Skeletal muscle cell (primary cell): ENCODE measurements around the gene TMEM11.
"Not testable (repeated sequence)": the region's sequence is repeated elsewhere in the genome, so short reads cannot be mapped to it uniquely, and the experiment has no call there.

Experiments used
- DNase-seq: peaks from one replicate; pipeline ENCODE4 v3.0.0-alpha.2; 2010; ENCODE audit warnings: low read depth
- H3K4me3 ChIP-seq: 2 replicates; pipeline ENCODE4 v1.5.1; 2011; ENCODE audit warnings: low read depth, mild to moderate bottlenecking, control low read depth, low read length, moderate library complexity

The TMEM11 gene

DNA sequence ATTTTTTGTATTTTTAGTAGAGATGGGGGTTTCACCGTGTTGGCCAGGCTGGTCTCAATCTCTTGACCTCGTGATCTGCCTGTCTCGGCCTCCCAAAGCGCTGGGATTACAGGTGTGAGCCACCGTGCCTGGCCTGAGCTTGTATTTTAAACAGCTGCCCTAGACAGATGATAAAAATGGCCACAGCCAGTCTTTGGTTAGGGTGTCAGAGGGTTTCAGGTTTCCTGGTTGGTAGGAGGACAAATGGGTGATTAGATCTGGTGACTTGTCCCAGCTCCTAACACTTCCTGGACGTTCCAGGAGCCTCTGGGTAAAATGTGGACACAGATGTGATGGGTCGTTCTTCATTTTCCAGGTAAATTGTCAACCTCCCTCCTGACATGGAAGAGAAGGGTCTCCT is 21.5 kb downstream of the TMEM11 start:
- not testable (repeated sequence) for H3K4me3 ChIP-seq, DNase-seq

DNA sequence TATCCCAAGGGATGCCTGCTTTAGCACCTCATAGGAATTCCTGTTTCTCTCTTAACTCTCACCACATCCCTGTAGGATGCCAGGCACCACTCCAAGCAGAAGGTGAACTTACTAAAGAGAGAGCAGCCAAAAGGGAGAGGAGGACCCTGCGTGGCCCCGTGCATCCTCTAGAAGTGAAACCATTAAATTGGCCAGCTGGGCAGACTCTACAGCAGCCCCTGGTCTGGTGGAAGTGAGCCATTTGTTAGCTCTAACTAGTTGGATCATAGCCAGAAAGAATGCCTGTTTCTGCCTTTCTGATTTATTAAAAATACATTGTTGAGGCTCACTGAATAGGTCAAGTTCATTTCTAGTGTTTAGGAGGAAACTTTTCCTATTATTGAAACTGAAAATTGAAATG is 22.3 kb downstream of the TMEM11 start:
- H3K4me3 ChIP-seq, result no peak overlapping the region
- DNase-seq, result no peak

DNA sequence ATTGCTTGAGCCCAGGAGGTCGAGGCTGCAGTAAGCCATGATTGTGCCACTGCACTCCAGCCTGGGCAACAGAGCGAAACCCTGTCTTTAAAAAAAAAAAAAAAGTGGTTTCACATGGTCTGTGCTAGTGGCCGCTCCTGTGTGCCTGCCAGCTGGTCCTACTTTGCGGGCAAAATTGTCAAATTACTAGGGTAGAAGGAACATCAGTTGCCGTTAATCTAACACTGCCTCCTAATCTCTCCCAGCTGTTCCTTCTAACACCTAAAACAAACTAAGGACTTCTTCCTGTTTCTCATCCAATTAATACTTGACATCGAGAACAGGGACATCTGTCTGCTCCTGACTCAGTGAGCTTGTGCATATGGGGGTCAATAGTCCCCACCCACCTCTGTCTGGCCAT is 23.9 kb downstream of the TMEM11 start:
- no peak overlapping the region for H3K4me3 ChIP-seq
- DNase-seq, result no peak

DNA sequence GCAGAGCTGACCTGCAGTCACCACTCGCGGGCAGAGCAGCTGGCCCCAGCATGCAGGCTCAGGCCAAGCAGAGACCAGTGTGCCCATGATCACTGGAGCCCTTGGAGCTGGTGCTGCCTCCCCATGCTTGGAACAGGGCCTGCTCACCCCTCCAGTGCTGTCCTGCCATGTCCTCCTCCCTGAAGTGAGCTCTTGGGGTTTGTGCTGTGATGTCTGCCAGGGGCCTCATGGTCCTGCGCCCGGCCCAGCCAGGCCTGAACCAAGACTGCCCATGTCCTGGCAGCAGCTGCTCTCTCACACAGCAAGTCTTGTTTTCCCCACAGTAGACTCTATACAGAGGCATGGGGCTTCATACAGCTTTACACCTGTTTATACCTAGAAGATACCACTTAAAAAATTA is 24.6 kb downstream of the TMEM11 start:
- DNase-seq, result no peak
- H3K4me3 ChIP-seq, result no peak overlapping the region

DNA sequence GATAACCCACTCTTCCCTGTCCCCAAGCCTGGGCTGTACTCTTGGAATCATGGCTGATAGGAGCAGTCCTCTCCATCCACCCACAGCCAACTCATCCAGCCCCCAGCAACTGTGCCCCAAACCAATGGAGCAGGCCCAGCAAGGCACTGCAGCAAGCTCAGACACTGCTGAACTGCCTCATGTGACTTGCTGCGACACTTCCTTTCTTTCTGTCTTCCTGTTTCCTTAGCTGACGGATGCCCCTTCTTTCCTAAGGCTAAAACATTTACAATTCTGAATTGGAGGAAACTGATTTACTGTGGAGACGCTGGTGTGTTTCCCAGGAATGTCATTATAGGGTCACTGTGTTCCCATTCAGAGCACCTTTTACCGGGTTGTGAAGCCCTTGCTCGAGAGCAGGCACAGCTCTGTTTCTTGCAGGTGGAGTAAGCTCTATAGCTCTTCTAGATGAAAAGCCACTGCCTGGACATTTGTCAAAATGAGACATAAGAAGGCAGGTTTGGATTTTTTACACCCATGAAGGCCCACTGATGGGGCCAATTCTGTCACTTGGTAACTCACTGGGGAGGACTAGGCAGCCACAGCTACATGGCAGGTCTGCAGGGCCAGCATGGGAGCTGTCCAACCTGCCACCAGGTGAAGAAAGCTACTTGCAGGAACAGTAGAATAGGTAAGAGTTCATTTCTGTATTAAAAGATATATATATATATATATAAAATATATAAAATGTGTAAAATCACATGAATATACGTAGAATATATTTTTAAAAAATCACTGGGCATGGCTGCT is 27.4 kb downstream of the TMEM11 start:
- H3K4me3 ChIP-seq, result no peak overlapping the region
- no peak for DNase-seq

DNA sequence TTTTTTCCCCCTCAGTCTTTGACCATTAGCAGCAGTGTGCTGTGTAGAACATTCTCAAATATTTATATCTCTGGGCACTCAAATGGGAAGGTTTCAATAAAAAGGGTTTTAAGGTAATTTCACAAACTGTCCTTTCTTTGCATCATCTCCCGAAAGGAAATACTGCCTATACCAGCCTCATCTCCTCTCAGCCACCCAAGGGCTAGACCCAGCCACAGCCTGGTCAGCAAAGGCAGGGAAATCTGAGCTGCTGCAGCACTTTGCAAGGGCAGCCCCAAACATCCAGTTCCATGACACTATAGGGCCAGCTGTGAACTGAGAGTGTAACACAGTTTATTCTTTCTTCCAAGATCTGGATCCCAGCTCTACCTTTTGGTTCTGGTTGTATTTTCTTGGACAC is 28.9 kb downstream of the TMEM11 start:
- no peak for DNase-seq
- H3K4me3 ChIP-seq, result no peak overlapping the region

DNA sequence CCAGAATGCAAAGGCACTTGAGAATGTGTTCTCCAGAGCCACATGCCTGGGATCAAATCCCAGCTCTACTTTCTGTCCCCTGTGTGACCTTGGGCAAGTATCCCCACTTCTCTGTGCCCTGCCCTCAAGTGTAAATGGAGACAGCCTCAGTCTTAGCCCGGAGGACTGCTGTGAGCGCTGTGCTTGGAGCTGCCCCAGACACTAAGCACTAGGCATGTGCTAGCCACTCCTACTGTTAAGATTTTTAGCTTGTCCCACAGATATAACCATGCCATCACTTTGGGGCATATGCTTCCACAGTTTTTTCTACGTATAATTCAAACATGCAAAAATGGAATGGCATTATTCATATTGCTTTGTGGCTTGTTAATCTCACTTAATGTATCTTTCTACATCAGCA is 29.4 kb downstream of the TMEM11 start:
- no peak for DNase-seq

DNA sequence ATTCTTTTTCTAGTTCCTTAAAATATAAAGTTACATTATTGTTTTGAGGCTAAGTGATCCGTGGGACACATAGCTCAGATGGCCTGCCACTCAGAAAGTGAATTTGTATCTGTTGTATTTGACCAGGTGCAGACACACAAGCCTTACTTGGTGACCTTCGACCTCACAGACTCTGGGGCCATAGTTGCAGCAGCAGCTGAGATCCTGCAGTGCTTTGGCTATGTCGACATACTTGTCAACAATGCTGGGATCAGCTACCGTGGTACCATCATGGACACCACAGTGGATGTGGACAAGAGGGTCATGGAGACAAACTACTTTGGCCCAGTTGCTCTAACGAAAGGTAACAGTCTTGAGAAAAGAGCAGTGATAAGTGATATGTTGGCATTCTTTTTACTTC is 30.5 kb downstream of the TMEM11 start:
- H3K4me3 ChIP-seq, result no peak overlapping the region
- DNase-seq, result no peak

More for the DNA sequence above, 29.4 kb downstream of the TMEM11 start:
- H3K4me3 ChIP-seq, result no peak overlapping the region

DNA sequence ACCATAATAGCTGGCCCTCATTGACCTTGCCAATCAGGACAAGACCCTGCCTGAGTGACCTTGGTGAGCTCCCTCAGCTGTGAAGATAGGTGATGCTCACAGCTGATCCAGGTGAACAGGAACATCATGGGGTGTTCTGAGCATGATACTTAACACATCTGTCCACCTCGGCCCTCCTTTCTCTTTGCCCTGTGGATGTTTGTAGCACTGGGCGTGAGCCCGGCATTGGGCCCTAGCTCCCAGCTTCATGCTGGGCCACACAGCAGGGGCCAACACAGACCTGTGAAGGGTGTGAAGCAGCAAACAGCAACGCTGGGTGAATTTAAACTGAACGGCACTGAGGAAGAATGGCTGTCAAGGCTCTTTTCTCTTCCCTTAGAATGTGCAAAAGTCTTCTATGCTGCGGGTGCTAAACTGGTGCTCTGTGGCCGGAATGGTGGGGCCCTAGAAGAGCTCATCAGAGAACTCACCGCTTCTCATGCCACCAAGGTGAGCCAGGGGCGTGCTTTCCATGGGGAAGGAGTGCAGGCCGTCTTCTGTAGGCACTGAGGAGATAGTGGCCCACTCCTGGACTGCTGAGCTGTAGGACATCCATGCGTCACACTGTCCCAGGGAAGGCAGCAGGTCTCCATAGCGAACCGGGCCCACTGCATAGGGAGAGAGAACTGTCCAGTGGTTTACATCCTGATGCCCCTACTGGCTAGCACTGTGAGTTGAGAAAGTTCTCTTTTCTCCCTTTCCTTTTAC is 35.9 kb downstream of the TMEM11 start:
- no peak for DNase-seq

DNA sequence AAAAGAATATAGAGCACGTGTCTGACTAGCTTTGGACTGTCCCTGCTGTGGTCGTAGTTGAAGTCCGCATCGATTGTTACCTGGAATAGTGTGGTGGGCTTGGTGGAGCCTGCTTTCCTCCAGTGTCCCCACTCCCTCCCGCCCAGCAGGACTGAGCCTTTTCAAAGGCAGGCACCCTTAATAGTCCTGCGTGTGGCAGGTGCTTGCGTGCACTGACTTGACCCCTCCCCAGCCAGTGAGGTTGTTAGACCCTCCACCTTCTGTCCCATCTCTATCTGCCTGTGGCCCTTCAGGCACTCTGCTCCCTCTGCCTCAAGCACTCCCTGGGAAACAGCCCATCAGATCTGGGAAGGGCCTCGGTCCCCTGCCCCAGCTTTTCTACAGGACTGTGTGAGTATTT is 36.6 kb downstream of the TMEM11 start:
- DNase-seq, result no peak
- no peak overlapping the region for H3K4me3 ChIP-seq

More for the DNA sequence above, 35.9 kb downstream of the TMEM11 start:
- no peak overlapping the region for H3K4me3 ChIP-seq

DNA sequence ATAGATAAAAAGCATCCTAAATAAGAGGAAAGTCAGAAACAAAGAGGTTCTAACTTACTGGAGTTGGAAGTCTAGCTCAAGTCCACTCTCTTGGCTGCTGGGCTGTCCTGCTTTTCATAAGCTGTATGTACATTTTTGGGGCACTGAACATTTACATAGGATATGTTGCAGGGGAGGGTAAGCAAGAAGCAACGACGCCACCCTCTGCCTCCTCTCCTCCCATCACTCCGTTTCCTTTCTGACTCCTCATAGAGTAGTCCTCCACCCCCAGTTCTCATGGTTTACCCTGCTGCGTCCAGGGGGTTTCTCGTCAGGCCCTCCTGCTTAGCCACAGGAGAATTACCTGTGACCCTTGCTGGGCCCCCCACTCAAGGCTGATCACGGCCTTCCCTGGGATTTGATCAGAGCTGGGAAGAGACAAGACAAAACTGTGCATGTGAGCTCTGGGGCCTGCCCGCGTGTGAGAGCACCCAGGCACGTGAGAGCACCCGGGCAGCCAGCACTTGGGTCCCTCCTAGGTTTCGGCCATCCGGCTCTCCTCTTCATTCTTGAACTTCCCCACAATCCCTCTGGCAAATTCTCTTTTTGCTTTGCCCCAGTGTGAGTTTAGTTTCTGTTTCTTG is 37.1 kb downstream of the TMEM11 start:
- DNase-seq, result no peak
- no peak overlapping the region for H3K4me3 ChIP-seq

DNA sequence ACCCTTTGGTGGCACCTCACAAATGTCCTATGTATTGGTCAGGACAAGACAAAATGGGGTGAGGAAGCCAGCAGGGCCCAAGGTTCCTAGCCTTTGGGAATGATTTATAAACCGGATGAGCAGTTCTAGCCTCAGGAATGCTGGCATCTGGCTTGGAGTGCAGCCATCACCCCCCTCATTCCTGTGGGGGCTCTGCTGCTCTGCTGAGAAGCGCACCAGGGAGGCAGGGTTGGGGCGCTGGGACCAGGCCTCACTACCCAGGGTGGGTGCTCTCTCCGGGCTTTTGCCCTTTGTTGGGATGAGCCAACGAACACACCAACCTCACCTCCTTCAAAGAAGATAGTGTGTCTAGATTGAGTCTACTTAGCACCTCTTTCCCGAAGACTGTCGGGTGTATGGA is 39.2 kb downstream of the TMEM11 start:
- H3K4me3 ChIP-seq, result no peak overlapping the region
- DNase-seq, result no peak

DNA sequence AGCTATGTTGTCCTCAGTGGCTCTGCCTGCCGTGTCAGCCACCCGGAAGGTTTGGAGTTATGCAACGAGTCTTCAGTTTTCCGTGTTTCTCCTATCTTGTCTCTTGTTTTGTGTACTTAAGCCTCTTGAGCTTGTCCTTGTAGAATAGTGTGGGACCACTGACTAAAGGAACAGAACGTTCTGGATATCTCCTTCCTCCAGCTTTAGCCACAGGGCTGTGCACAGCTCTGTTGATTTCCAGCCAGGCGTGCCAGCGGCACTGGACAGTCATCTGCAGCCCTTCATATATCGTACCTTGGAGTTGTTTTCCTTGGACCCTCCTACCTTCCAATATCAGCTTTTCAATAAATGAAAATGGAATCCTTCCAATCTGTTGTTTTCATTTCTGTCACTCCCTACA is 39.8 kb downstream of the TMEM11 start:
- H3K4me3 ChIP-seq, result no peak overlapping the region
- no peak for DNase-seq

DNA sequence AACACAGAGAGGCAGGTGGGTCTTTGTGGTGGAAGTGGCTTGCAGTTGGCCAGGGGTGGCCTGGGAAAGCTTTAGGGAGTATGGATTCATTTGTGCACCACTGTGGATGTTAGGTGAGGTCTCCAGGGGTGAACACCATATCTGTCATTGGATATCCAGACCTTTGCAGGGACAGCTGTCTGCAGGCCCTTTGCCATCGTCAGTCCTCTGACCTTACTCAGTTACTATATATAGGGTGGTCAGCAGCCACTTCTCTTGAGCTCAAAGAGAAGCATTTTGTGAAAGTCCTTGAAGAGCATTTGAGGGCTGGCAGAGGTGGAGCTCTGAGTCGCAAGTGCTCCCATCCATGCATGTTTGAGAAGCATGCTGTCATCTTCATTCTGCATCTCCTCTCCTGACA is 40.4 kb downstream of the TMEM11 start:
- DNase-seq, result no peak

DNA sequence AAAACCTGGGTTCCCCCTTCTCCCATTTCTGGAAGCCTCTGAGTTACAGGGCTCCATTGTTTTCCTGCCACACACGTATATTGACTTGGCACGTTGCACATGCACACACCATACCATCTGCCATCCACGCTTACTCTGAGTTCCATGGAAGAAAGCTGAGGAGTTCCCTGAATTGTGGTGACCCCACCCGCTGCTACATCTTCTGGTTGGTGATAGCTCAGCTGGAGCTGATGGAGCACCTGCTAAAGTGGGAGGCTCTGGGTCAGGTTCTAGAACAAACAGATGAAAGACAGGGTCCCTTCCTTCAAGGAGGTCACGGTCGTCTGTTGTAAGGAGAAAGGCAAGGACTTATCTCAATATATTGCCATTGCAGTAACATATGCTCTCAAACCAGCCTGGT is 41.1 kb downstream of the TMEM11 start:
- no peak for DNase-seq
- H3K4me3 ChIP-seq, result no peak overlapping the region

More for the DNA sequence above, 40.4 kb downstream of the TMEM11 start:
- no peak overlapping the region for H3K4me3 ChIP-seq

DNA sequence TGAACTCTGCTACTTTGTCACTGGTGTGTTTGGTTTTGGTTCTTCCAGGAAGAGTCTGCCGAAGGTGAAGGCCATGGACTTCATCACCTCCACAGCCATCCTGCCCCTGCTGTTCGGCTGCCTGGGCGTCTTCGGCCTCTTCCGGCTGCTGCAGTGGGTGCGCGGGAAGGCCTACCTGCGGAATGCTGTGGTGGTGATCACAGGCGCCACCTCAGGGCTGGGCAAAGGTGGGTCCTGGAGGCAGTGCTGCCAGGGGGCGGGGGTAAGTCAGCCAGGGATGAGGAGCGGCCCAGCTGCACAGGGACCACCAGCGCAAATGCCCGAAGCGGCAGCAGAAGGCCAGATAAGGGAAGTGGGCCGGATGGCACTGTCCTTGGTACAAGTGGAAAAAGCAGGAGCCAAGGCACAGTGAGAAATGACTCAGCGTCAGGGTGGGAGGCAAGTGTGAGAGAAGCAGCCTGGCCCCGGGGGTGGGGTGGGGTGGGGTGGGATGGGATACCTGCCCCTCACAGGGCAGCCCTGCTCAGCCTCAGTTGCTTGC is 41.9 kb downstream of the TMEM11 start:
- no peak for DNase-seq
- H3K4me3 ChIP-seq, result no peak overlapping the region

DNA sequence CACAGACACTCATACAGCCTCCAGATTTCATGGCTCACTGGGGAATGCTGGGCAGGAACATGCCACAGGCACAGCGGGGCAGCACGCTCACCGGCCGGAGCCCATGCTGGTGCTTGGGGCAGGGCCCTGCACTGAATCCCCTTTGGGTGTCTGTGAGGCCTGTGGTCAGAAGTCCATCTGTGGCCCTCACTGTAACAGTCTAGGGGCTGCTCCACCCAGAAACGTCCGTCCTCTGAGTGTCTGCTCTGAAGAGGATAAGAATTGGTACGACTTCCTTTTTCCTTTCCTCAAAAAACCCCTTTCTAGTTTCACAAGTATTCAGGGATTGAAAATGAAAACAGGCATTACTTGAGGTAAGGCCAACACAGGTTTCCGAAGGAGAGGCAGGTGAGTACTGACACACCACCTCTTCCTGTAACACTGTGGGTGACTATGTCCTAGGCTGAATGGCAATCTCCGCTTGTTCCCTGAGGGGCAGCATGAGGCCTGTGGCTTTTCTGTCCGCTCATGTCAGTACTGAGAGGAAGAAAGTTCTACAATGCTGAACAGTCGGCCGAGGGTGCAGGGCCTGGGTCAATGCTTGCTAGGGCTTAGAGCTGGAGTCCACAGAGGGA is 42.5 kb downstream of the TMEM11 start:
- H3K4me3 ChIP-seq, result no peak overlapping the region
- no peak for DNase-seq

DNA sequence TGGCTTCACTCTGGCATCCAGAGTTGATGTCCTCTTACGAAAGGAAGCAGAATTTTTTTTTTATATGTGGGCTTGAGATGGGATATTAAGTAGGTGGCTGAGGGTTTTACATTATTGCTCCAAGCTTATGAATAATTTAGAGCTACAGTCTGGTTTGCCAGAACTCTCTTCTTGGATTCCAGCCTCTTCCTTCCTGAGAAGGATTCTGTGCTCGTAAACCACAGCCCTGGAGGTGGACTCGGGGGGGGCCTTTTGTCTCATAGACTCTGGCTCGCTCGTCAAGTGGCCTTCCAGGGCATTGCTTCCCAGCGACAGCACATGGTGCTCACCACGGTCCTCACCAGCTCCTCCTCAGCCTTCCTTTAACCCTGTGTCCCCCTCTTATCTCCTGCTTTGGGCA is 43.2 kb downstream of the TMEM11 start:
- no peak for DNase-seq
- no peak overlapping the region for H3K4me3 ChIP-seq

DNA sequence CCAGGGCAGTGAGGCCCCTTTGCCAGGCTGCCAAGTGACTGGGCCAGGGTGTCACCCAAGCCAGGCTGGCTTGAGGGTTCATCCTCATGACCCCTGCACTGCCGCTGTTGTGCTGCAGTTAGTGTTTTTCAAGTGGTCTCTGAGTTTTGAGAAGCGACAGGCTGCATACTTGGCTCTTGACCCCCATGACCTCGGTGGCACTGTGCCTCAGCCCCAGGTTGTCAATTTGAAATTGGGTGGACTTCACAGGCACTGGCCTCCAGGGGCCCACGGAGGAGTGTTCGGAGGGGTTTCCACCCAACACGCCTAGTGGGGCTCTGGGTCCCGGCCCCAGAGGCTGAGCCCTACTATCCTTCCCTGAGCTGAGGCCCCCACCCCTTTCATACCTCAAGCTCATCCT is 44.5 kb downstream of the TMEM11 start:
- no peak for DNase-seq
- no peak overlapping the region for H3K4me3 ChIP-seq

DNA sequence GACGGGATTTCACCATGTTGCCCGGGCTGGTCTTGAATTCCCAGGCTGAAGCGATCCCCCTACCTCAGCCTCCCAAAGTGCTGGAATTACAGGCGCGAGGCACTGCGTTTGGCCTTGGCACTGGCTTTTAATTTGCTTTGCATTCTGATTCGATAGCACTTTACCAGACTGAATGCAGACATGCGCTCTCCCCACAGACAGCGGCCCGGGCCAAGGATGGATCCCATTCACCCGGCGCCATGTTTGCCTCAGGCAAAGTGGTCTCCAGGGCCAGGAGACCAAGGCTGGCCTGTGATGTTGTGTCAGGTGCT is 45.5 kb downstream of the TMEM11 start:
- H3K4me3 ChIP-seq, result no peak overlapping the region
- DNase-seq, result no peak
